Mononuclear cell (primary cell): ENCODE measurements around the gene LILRA2. TPM values are rescaled to one million over a fixed set of nuclear protein-coding genes. Genes with fewer than 3 reads are reported as not detected.

Experiments
- H3K27me3 ChIP-seq: 2 replicates; pipeline ENCODE4 v1.6.0; 2011; ENCODE audit warnings: low read length, control low read depth; ENCODE audit not compliant: insufficient read depth
- H3K4me1 ChIP-seq: 2 replicates; pipeline ENCODE4 v1.5.1; 2011; ENCODE audit warnings: mild to moderate bottlenecking, low read length, control low read depth; ENCODE audit not compliant: insufficient read depth
- H3K4me3 ChIP-seq: 2 replicates; pipeline ENCODE4 v1.5.1; 2011; ENCODE audit warnings: mild to moderate bottlenecking, low read length, moderate library complexity
- H3K9me3 ChIP-seq: 2 replicates; pipeline ENCODE4 v1.5.1; 2011; ENCODE audit warnings: low read depth, mild to moderate bottlenecking, control low read depth, low read length
- total RNA-seq: library from RNA; depleted of rRNA; stranded (reverse); fragments of >200 nt; gene quantifications from one replicate; pipeline ENCODE4 v1.2.3, GENCODE V29; 2012

LILRA2 gene
- total RNA-seq, 1 donor = 41.5 TPM

- Histone ChIP-seq H3K27me3 (no peaks in the 10 kb centered on the region), H3K4me1 (peaks cover 13% of the 10 kb centered on the region), H3K9me3 (no peaks in the 10 kb centered on the region), H3K4me3 (no peak overlapping the region)
These were observed 65.1 kb downstream of the LILRA2 start for GRCh38 chr19:54638683-54639082.

Other genes with a start within 250 kb of the LILRA2 start
- 4.0 TPM for gene LILRA4, start 234.6 kb upstream of the LILRA2 start, total RNA-seq
- gene LAIR1, start 208.9 kb upstream of the LILRA2 start, total RNA-seq = 40.7 TPM
- gene TTYH1, start 158.3 kb upstream of the LILRA2 start, total RNA-seq = 0.31 TPM
- 123 TPM for gene LENG8, start 124.6 kb upstream of the LILRA2 start, total RNA-seq
- gene LENG9, start 110.0 kb upstream of the LILRA2 start, total RNA-seq = 3.3 TPM
- gene CDC42EP5, start 100.5 kb upstream of the LILRA2 start, total RNA-seq = not detected
- gene LAIR2, start 71.0 kb upstream of the LILRA2 start, total RNA-seq = 2.8 TPM
- 18.5 TPM for gene LILRA1, start 19.8 kb downstream of the LILRA2 start, total RNA-seq
- 13.6 TPM for gene LILRB1, start 56.7 kb downstream of the LILRA2 start, total RNA-seq
- 16.7 TPM for gene LILRB4, start 89.2 kb downstream of the LILRA2 start, total RNA-seq
- not detected for gene KIR3DL3, start 150.7 kb downstream of the LILRA2 start, total RNA-seq
- gene KIR2DL3, start 164.7 kb downstream of the LILRA2 start, total RNA-seq = 0.84 TPM
- 1.2 TPM for gene KIR2DL1, start 196.0 kb downstream of the LILRA2 start, total RNA-seq
- 0.31 TPM for gene KIR2DL4, start 229.8 kb downstream of the LILRA2 start, total RNA-seq
- gene KIR3DL1, start 242.7 kb downstream of the LILRA2 start, total RNA-seq = 1.6 TPM